ENCODE results near the gene PGBD5.

Gene PGBD5

GRCh38 chr1:230398856-230399255 lies 27.3 kb downstream of the PGBD5 start:
- DNase-seq (ENCODE audit: extremely low read depth in 1 of 2, low read depth in 1 of 2), result no peak

GRCh38 chr1:230396966-230397365 lies 29.2 kb downstream of the PGBD5 start:
- DNase-seq (ENCODE audit: extremely low read depth in 1 of 2, low read depth in 1 of 2), result no peak

GRCh38 chr1:230395932-230396331 lies 30.2 kb downstream of the PGBD5 start:
- DNase-seq (ENCODE audit: extremely low read depth in 1 of 2, low read depth in 1 of 2), result no peak

GRCh38 chr1:230394741-230395140 lies 31.4 kb downstream of the PGBD5 start:
- DNase-seq (ENCODE audit: extremely low read depth in 1 of 2, low read depth in 1 of 2), result no peak

- DNase-seq (ENCODE audit: extremely low read depth in 1 of 2, low read depth in 1 of 2), result no peak
Observed at GRCh38 chr1:230394134-230394533, 32.0 kb downstream of the PGBD5 start.

GRCh38 chr1:230393722-230394121 lies 32.4 kb downstream of the PGBD5 start:
- no peak for DNase-seq (ENCODE audit: extremely low read depth in 1 of 2, low read depth in 1 of 2)

- no peak for DNase-seq (ENCODE audit: extremely low read depth in 1 of 2, low read depth in 1 of 2)
Observed at GRCh38 chr1:230392920-230393521, 33.1 kb downstream of the PGBD5 start.

GRCh38 chr1:230392536-230392909 lies 33.6 kb downstream of the PGBD5 start:
- DNase-seq (ENCODE audit: extremely low read depth in 1 of 2, low read depth in 1 of 2), result no peak

- no peak for DNase-seq (ENCODE audit: extremely low read depth in 1 of 2, low read depth in 1 of 2)
Observed at GRCh38 chr1:230391776-230392535, 34.2 kb downstream of the PGBD5 start.

GRCh38 chr1:230390371-230390770 lies 35.8 kb downstream of the PGBD5 start:
- no peak for DNase-seq (ENCODE audit: extremely low read depth in 1 of 2, low read depth in 1 of 2)

GRCh38 chr1:230387876-230388275 lies 38.3 kb downstream of the PGBD5 start:
- no peak for DNase-seq (ENCODE audit: extremely low read depth in 1 of 2, low read depth in 1 of 2)

GRCh38 chr1:230387296-230387695 lies 38.8 kb downstream of the PGBD5 start:
- no peak for DNase-seq (ENCODE audit: extremely low read depth in 1 of 2, low read depth in 1 of 2)

- no peak for DNase-seq (ENCODE audit: extremely low read depth in 1 of 2, low read depth in 1 of 2)
Observed at GRCh38 chr1:230386637-230387262, 39.4 kb downstream of the PGBD5 start.

- no peak for DNase-seq (ENCODE audit: extremely low read depth in 1 of 2, low read depth in 1 of 2)
Observed at GRCh38 chr1:230385930-230386329, 40.2 kb downstream of the PGBD5 start.

GRCh38 chr1:230385158-230385450 lies 41.0 kb downstream of the PGBD5 start:
- DNase-seq (ENCODE audit: extremely low read depth in 1 of 2, low read depth in 1 of 2), result no peak

GRCh38 chr1:230384380-230385157 lies 41.6 kb downstream of the PGBD5 start:
- no peak for DNase-seq (ENCODE audit: extremely low read depth in 1 of 2, low read depth in 1 of 2)

GRCh38 chr1:230383425-230383824 lies 42.7 kb downstream of the PGBD5 start:
- DNase-seq (ENCODE audit: extremely low read depth in 1 of 2, low read depth in 1 of 2), result no peak

- no peak for DNase-seq (ENCODE audit: extremely low read depth in 1 of 2, low read depth in 1 of 2)
Observed at GRCh38 chr1:230382001-230382491, 44.1 kb downstream of the PGBD5 start.

GRCh38 chr1:230381585-230381984 lies 44.5 kb downstream of the PGBD5 start:
- DNase-seq (ENCODE audit: extremely low read depth in 1 of 2, low read depth in 1 of 2), result no peak

- DNase-seq (ENCODE audit: extremely low read depth in 1 of 2, low read depth in 1 of 2), result no peak
Observed at GRCh38 chr1:230381049-230381467, 45.1 kb downstream of the PGBD5 start.

GRCh38 chr1:230379928-230380327 lies 46.2 kb downstream of the PGBD5 start:
- DNase-seq (ENCODE audit: extremely low read depth in 1 of 2, low read depth in 1 of 2), result no peak
